MG63 (cell line): ENCODE measurements around the gene RBM47. TPM values are rescaled to one million over a fixed set of nuclear protein-coding genes. Genes with fewer than 3 reads are reported as not detected.
"Not testable (repeated sequence)": the region's sequence is repeated elsewhere in the genome, so short reads cannot be mapped to it uniquely, and the experiment has no call there.

Source experiments
- DNase-seq: peaks from one replicate; pipeline ENCODE4 v3.0.0-alpha.2; 2020
- H3K27me3 ChIP-seq: fragments of 250-450 bp; sonication (Bioruptor Pico); 2 replicates; pipeline ENCODE4 v1.5.1; 2020; ENCODE audit warnings: mild to moderate bottlenecking, moderate library complexity
- H3K36me3 ChIP-seq: fragments of 250-450 bp; sonication (Bioruptor Pico); 2 replicates; pipeline ENCODE4 v1.5.1; 2020; ENCODE audit warnings: mild to moderate bottlenecking, moderate library complexity
- H3K4me3 ChIP-seq: fragments of 250-450 bp; sonication (Bioruptor Pico); 2 replicates; pipeline ENCODE4 v1.5.1; 2020; ENCODE audit warnings: mild to moderate bottlenecking, moderate library complexity
- H3K9me3 ChIP-seq: fragments of 250-450 bp; sonication (Bioruptor Pico); 2 replicates; pipeline ENCODE4 v1.5.1; 2020; ENCODE audit warnings: mild to moderate bottlenecking, moderate library complexity
- total RNA-seq: library from RNA; depleted of rRNA; stranded (reverse); fragments of >200 nt; shearing (Covaris generic); gene quantifications from 2 replicates; pipeline ENCODE4 v1.2.3, GENCODE V29; 2014; ENCODE audit warnings: low replicate concordance

RBM47 gene
- total RNA-seq, 1 experiment from 2014 or later: 0.66 TPM

GRCh38 chr4:40406340-40406739 is 223.3 kb downstream of the RBM47 start:
- Histone ChIP-seq H3K4me3 (no peak overlapping the region), H3K9me3 (no peaks in the 10 kb centered on the region), H3K36me3 (no peaks in the 10 kb centered on the region), H3K27me3 (no peaks in the 10 kb centered on the region)
- DNase-seq: no peak

- no peaks in the 10 kb centered on the region for H3K9me3 ChIP-seq
- H3K4me3 ChIP-seq: no peak overlapping the region
- H3K27me3 ChIP-seq: no peaks in the 10 kb centered on the region
- no peaks in the 10 kb centered on the region for H3K36me3 ChIP-seq
- DNase-seq: no peak
Measured at GRCh38 chr4:40405193-40405592, 224.5 kb downstream of the RBM47 start.

DNA sequence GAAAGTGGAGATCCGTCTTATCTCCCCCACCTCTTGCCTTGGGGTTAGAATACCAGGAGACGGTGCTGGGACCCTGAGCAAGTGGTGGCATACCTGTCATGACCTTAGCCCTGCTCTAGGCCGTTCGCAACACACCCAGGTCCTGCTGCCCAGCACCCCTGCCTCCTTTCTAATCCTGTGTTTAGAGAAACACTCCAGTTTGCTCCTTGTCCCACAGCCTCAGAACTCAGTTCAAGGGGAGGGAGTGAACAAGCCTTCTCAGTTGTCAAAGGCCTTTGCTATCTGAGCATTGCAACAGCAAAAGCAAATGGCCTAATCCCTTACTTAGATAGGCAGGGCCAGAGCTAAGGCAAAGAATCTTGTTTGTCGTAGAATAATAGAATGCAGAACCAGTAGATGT is 226.6 kb downstream of the RBM47 start:
- DNase-seq: no peak
- Histone ChIP-seq H3K9me3 (no peaks in the 10 kb centered on the region), H3K27me3 (no peaks in the 10 kb centered on the region), H3K36me3 (no peaks in the 10 kb centered on the region), H3K4me3 (no peak overlapping the region)

DNA sequence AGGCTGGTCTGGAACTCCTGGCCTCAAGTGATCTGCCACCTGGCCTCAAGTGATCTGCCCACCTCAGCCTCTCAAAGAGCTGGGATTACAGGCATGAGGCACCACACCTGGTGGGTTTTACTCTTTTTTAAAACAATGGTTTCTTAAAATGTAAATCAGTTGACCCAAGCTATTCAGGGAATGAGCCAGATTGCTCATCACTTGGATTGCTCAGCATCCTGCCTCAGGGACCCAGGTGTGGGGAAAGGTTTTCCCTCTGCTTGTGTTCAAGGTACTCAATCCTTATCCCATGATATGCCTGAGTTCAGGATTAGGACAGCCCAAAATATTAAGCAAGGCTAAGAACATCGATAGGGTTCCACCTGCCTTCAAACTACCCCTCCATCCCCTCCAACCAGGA is 227.1 kb downstream of the RBM47 start:
- Histone ChIP-seq H3K4me3 (no peak overlapping the region), H3K27me3 (no peaks in the 10 kb centered on the region), H3K36me3 (no peaks in the 10 kb centered on the region), H3K9me3 (no peaks in the 10 kb centered on the region)
- no peak for DNase-seq

GRCh38 chr4:40401631-40402030 is 228.0 kb downstream of the RBM47 start:
- no peak overlapping the region for H3K4me3 ChIP-seq
- DNase-seq: no peak
- no peaks in the 10 kb centered on the region for H3K9me3 ChIP-seq
- H3K27me3 ChIP-seq: no peaks in the 10 kb centered on the region
- H3K36me3 ChIP-seq: no peaks in the 10 kb centered on the region

DNA sequence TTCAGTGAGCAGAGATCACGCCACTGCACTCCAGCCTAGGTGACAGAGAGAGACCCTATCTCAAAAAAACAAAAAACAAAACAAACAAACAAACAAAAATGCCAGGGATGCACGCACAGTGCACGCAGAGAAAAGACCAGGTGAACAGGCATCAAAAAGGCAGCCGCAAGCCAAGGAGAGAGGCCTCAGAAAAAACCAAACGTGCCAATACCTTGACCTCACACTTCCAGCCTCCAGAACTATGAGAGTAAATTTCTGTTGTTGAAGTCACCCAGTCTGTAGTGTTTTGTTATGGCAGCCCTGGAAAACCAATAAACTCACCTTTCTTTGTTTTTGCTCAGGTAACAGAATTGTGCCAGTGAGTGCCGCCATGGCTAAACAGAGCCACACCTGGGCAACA is 228.6 kb downstream of the RBM47 start:
- H3K9me3 ChIP-seq: no peaks in the 10 kb centered on the region
- no peaks in the 10 kb centered on the region for H3K27me3 ChIP-seq
- no peak for DNase-seq
- H3K4me3 ChIP-seq: no peak overlapping the region
- no peaks in the 10 kb centered on the region for H3K36me3 ChIP-seq

DNA sequence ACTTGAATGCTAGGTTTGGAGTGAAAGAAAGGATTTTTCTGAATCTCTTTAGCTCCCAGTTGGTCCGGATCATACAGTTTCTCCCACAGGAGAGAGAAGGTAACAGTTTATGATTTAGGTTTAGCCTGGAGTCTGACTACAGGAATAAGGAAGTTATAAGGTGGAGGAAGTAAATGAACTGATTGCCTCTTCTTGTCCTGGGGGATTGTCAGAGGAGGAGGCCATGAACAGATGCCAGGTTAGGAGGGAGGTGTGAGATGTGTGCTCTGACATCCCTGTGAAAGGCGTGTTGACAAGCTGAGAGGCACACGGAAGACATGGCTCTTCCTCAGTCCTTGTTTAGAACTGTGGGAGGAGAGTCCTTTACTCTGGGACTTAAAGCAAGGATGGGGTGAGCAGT is 230.1 kb downstream of the RBM47 start:
- H3K36me3 ChIP-seq: no peaks in the 10 kb centered on the region
- no peaks in the 10 kb centered on the region for H3K9me3 ChIP-seq
- no peak for DNase-seq
- no peaks in the 10 kb centered on the region for H3K27me3 ChIP-seq
- no peak overlapping the region for H3K4me3 ChIP-seq

DNA sequence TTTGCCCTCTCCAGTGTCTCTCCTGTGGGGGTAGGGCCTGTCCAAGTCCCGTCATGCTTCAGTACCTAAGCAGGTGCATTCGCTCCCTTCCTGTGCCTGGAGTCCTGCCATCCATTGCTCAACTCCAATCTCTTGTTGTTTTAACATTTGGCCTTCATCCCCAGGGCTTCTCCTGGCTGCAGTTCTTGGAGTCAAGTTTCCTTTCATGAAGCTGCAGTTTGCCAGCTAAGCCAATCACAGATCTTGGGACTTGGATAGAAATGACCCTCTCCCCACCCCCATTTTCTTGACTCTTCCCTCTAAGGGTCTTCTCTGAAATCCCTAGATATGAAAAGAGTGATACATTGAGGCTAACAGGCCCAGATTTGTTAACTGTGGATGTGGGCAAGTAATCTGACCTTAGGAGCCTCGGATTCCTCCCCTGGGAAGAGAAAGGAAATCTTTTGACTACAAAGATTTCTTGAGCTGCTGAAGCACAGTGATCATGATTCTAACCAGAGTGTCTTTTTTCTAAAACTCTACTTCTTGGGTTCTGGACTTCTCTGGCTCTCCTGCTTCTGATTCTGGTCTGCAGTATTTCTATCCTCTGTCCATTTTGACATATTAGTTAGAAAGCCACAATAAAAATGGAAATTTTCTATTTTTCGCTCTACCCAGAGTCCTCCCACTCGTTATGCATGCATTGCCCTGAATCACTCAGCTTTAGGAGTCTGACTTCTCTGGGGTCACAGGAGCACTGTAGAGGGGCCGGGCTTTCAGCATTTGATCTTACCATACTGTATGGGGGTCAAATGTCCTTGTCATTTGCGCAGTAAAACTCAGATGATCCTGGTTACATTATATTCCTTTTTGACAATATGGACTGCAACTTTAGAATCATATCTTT is 233.5 kb downstream of the RBM47 start:
- Histone ChIP-seq H3K27me3 (no peaks in the 10 kb centered on the region), H3K9me3 (no peaks in the 10 kb centered on the region), H3K4me3 (no peak overlapping the region), H3K36me3 (no peaks in the 10 kb centered on the region)
- no peak for DNase-seq

DNA sequence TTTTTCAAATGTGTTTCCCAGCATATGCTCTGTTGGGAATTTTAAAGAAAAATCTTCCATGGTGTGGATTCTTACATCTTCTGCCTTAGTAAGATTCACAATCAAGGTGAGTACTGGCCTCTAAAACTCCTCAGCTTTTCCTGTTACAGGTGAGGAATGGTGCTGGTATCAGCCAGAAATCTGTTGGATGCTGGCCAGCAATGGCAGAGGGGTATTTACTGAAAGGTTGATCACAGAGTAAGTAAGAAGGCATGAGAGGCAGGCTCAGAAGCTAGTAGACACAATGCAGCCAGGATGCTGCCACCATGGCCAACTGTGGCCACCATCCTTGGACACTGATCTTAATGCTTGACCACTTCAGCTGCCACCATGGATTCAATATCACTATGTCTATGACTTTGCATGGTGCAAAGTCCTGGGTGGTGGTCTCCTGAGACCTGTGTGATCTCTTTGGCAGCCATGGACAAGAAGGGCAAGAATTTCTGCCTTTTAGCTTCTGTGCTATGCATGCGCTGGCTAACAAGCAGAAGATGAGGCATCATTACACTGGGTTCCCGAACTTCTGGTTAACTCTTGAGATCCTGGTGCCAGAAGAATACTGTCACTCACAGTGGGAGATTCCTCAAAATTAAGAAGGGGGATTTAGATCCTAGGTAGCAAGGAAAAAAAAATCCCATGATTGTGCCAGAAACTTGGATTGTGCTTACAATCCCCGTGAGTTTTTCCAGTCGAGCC is 234.3 kb downstream of the RBM47 start:
- Histone ChIP-seq H3K27me3 (no peaks in the 10 kb centered on the region), H3K9me3 (no peaks in the 10 kb centered on the region), H3K36me3 (no peaks in the 10 kb centered on the region), H3K4me3 (no peak overlapping the region)
- DNase-seq: no peak

GRCh38 chr4:40394236-40394635 is 235.4 kb downstream of the RBM47 start:
- DNase-seq: no peak
- no peak overlapping the region for H3K4me3 ChIP-seq
- no peaks in the 10 kb centered on the region for H3K9me3 ChIP-seq

GRCh38 chr4:40392241-40392640 is 237.4 kb downstream of the RBM47 start:
- not testable (repeated sequence) for DNase-seq, H3K9me3 ChIP-seq, H3K4me3 ChIP-seq, H3K27me3 ChIP-seq, H3K36me3 ChIP-seq

More at GRCh38 chr4:40394236-40394635, 235.4 kb downstream of the RBM47 start:
- Histone ChIP-seq H3K36me3 (no peaks in the 10 kb centered on the region), H3K27me3 (no peaks in the 10 kb centered on the region)

DNA sequence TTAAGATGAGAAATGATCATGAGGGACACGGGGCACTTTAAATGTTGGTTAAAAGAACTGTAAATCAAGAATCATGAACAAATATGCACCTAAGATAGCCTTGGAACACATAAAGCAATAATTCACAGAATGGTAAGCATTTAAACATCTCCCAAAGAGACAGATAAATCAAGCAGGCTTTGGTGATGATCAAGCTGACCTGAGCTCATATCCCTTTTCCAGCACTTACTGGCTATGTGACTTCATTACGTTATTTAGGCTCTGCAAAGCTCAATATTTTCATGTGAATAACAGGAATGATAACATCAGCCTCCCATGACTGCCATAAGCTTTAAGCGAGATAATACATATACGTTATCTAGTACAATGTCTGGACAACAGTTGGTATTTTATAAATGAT is 239.7 kb downstream of the RBM47 start:
- Histone ChIP-seq H3K27me3 (no peaks in the 10 kb centered on the region), H3K9me3 (no peaks in the 10 kb centered on the region), H3K4me3 (no peak overlapping the region), H3K36me3 (no peaks in the 10 kb centered on the region)
- DNase-seq: no peak

- Histone ChIP-seq H3K27me3 (no peaks in the 10 kb centered on the region), H3K9me3 (no peaks in the 10 kb centered on the region), H3K4me3 (no peak overlapping the region), H3K36me3 (no peaks in the 10 kb centered on the region)
- DNase-seq: no peak
Measured at GRCh38 chr4:40388239-40388638, 241.4 kb downstream of the RBM47 start.

DNA sequence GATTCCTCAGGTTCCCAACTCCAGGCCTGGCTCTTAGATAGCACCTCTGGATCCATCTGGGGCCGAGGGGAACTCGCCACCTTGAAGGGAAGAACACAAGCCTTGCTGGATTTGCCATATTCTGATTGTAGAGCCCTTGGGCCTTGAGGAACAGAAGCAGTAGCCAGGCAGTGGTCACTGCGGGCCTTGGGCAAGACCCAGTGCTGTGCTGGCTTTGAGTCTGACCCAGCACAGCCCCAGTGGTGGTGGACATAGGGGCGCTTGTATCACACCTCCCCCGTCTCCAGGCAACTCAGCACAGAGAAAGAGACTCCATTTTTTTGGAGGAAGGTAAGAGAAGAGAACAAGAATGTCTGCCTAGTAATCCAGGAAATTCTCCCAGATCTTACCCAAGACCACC is 249.0 kb downstream of the RBM47 start:
- H3K36me3 ChIP-seq: no peaks in the 10 kb centered on the region
- no peak for DNase-seq
- no peaks in the 10 kb centered on the region for H3K9me3 ChIP-seq
- no peaks in the 10 kb centered on the region for H3K27me3 ChIP-seq
- H3K4me3 ChIP-seq: no peak overlapping the region

- H3K36me3 ChIP-seq: no peaks in the 10 kb centered on the region
- DNase-seq: no peak
- H3K27me3 ChIP-seq: no peaks in the 10 kb centered on the region
- no peaks in the 10 kb centered on the region for H3K9me3 ChIP-seq
- no peak overlapping the region for H3K4me3 ChIP-seq
Measured at GRCh38 chr4:40379248-40379647, 250.4 kb downstream of the RBM47 start.

DNA sequence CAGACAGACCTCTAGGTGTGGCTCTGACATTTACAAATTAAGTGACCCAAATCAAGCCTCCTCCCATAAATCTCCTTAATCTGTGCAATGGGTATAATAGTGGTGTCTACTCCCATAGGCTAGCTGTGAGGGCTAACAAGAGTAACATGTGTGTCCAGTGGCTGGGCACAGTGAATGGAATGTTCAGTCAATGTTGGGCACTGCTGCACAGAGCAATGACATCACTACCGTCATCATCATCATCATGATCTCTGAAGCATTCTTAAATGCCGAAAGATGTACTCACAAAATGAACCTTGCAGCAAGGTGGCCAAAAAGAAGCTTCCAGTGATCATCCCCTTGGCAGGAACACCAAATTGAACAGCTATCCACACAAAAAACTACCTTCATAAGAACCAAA is 251.0 kb downstream of the RBM47 start:
- Histone ChIP-seq H3K4me3 (no peak overlapping the region), H3K27me3 (no peaks in the 10 kb centered on the region), H3K36me3 (no peaks in the 10 kb centered on the region), H3K9me3 (no peaks in the 10 kb centered on the region)
- DNase-seq: no peak

DNA sequence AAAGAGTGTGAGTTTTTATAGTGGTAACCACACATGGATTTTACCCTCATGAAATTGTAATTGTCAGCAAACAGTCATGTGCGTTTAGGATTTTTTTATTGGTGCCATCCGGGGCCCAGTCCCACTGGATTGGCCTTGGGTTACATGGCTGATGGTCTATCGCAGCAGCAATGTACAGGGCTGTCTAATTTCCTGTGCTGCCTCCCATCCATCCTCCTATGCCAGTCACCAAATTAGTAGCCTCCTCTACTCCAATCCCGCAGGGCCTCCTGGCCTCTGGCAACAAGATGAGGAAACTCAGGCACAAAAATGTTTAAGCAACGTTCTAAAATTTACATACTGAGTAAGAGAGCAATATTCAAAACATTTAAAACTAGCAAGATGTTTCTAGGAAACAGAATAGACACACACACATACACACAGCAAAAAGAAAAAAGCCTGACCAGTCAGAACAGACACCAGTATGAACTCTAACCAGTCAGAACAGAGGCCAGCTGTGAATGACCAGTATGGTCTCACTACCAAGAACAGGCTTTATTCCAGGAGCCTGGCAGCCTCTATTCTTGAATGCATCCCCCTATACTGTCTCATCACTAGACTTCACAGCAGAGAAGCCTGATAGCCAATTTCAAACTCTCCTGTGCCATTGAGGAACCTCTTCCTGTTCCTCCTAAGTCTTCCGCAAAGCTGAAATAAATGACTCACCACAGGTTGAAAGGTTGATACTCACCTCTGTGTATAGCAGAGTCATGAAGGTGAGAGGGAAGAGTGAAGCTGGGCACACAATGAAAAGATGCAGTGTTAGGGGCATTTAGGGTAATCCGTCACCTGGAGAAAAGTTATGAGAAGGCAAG is 251.9 kb downstream of the RBM47 start:
- Histone ChIP-seq H3K36me3 (no peaks in the 10 kb centered on the region), H3K4me3 (no peak overlapping the region), H3K27me3 (no peaks in the 10 kb centered on the region), H3K9me3 (no peaks in the 10 kb centered on the region)
- no peak for DNase-seq
